HEK293 (cell line): ENCODE measurements around the gene BCL11B.

Source experiments
- ZNF292 ChIP-seq: fragments of 450-650 bp; formaldehyde crosslinking; IDR thresholded peaks from 2 replicates; pipeline ENCODE4 v1.5.1; 2016; ENCODE audit warnings: low read depth, missing biosample characterization, missing genetic modification characterization, borderline replicate concordance
- ZNF549 ChIP-seq: fragments of 450-650 bp; IDR thresholded peaks from 2 replicates; pipeline ENCODE4 v1.5.1; 2018; ENCODE audit warnings: missing biosample characterization, missing genetic modification characterization, mild to moderate bottlenecking, inconsistent platforms, moderate library complexity
- TF ChIP-seq, protein P1 (sequence below): fragments of 450-650 bp; formaldehyde crosslinking; IDR thresholded peaks from 2 replicates; pipeline ENCODE4 v1.5.1; 2016; ENCODE audit warnings: missing biosample characterization, missing genetic modification characterization
- TF ChIP-seq, protein P2 (sequence below): fragments of 450-650 bp; formaldehyde crosslinking; IDR thresholded peaks from 2 replicates; pipeline ENCODE4 v1.5.1; 2016; ENCODE audit warnings: missing biosample characterization, missing genetic modification characterization

DNA sequence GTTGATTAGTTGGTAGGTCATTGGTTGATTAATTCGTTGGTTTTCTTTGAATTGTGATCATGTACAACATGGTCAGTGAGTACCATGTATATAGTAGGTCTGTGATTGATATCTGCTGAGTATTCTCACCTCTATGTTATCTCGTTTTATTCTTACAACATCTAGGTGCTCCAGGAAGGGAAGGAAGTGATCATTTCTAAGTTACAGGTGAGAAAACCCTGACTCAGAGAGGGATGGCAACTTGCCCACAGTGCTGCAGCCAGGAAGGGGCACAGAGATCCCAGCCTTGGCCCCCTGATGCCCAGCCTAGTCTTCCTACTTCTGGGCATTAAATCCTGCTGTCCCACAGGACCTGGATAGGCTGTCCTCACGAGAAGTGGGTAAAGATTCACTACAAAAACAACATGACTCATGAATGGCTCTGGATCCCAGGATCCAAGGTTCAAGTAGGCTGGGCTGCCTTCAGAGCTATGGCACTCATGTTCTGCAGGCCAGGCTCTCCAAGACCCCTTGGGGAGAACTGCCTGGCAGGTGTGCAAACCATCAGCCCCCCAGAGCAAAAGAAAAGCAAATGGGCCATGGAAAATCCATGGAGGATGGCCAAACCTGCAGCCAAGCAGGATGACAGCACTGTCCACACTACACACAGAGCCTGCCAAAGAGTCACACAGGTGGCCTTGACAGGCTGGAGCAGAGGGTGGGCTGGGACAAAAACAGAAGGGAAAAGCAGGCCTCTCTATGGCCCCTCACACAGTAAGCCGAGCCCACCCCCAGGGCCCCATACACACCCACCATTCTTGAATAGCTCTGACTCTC, 146.2 kb downstream of the BCL11B start:
- TF ChIP-seq, protein P1, sequence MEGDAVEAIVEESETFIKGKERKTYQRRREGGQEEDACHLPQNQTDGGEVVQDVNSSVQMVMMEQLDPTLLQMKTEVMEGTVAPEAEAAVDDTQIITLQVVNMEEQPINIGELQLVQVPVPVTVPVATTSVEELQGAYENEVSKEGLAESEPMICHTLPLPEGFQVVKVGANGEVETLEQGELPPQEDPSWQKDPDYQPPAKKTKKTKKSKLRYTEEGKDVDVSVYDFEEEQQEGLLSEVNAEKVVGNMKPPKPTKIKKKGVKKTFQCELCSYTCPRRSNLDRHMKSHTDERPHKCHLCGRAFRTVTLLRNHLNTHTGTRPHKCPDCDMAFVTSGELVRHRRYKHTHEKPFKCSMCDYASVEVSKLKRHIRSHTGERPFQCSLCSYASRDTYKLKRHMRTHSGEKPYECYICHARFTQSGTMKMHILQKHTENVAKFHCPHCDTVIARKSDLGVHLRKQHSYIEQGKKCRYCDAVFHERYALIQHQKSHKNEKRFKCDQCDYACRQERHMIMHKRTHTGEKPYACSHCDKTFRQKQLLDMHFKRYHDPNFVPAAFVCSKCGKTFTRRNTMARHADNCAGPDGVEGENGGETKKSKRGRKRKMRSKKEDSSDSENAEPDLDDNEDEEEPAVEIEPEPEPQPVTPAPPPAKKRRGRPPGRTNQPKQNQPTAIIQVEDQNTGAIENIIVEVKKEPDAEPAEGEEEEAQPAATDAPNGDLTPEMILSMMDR (tag by site-specific recombination), result no peak
- no peak for TF ChIP-seq ZNF292 (tag by site-specific recombination)
- no peak for TF ChIP-seq ZNF549 (tag by site-specific recombination)
- TF ChIP-seq, protein P2, sequence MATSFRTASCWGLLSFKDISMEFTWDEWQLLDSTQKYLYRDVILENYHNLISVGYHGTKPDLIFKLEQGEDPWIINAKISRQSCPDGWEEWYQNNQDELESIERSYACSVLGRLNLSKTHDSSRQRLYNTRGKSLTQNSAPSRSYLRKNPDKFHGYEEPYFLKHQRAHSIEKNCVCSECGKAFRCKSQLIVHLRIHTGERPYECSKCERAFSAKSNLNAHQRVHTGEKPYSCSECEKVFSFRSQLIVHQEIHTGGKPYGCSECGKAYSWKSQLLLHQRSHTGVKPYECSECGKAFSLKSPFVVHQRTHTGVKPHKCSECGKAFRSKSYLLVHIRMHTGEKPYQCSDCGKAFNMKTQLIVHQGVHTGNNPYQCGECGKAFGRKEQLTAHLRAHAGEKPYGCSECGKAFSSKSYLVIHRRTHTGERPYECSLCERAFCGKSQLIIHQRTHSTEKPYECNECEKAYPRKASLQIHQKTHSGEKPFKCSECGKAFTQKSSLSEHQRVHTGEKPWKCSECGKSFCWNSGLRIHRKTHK (tag by site-specific recombination), result no peak
